ENCODE data around the gene GPR89B. TPM values are rescaled to one million over a fixed set of nuclear protein-coding genes. Genes with fewer than 3 reads are reported as not detected.
"Not testable (repeated sequence)": the region's sequence is repeated elsewhere in the genome, so short reads cannot be mapped to it uniquely, and the experiment has no call there.

Gene GPR89B
- total RNA-seq, 1 experiment from 2014 or later: 39.3 TPM

DNA sequence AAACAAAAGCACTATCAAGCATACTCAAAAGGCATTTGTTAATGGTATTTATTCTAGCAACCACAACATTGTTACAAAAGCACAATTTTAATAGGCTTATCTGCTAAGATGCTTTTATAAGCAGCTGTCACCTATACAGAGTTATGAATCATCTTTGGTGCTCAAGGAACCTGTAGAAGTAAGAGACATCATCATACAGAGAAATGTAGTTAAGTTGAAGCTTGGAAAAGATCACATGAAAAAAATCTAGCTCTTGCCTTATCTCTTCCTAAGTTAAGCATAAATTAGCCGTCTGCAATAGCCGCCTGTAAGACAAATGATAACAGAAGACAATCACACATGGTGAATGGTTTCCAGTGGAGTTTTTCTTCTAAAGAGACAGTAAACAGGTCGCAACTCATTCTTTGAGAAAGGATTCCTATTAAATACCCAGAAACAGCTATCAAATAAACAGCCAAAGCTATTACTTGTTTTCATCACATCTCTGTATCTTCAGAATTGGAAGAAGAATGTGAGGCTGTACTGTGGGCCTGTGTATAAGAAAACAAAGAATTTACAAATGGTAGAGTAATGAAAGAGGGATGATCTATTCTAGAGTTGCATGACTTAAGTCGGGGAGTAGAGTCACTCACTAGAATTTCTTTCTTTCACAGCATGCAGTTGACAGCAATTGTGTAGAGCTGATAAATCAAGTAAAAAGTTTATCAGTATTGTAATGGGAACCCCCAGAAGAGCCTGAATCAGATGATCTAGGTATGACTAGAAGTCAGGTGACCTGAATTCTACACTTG lies 65.8 kb downstream of the GPR89B start:
- H4K20me1 ChIP-seq (ENCODE audit: insufficient read depth, low read depth, low read length); H3K4me3 ChIP-seq (ENCODE audit: low read length); H3K4me2 ChIP-seq (ENCODE audit: low read depth, low read length, poor library complexity, severe bottlenecking); H3K27ac ChIP-seq (ENCODE audit: low read length); H3K9me3 ChIP-seq (ENCODE audit: low read length); H3K9ac ChIP-seq (ENCODE audit: low read length); H3K9me2 ChIP-seq (replicated peaks; ENCODE audit: insufficient read depth, low read length); H3K27me3 ChIP-seq (ENCODE audit: low read length); H3K4me1 ChIP-seq (ENCODE audit: low read length); H3K36me3 ChIP-seq (ENCODE audit: insufficient read depth, low read length); H3K79me2 ChIP-seq (ENCODE audit: low read length); DNase-seq; H2AFZ ChIP-seq (ENCODE audit: low read length): not testable (repeated sequence)

DNA sequence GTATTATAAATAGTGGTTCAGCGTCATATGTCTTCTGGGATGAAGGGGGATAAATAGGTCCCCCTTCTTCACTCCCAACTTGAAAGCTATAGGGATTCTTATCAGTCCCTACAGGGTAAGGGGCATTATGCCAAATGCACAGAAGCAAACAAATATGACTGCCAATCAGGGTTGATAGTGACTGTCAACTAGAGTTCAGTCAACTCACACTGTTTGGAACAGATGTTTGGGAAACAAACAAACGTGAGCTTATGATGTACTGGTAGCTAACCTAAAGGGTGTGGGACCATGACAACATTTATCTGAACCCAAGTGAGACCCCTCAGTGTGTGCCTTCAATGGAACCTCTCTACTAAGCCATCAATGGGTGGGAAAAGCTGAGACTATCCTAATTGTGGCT lies 67.9 kb downstream of the GPR89B start:
- H4K20me1 ChIP-seq (ENCODE audit: insufficient read depth, low read depth, low read length); H3K4me1 ChIP-seq (ENCODE audit: low read length); H3K9me3 ChIP-seq (ENCODE audit: low read length); H2AFZ ChIP-seq (ENCODE audit: low read length); H3K4me3 ChIP-seq (ENCODE audit: low read length); H3K27ac ChIP-seq (ENCODE audit: low read length); H3K36me3 ChIP-seq (ENCODE audit: insufficient read depth, low read length); H3K4me2 ChIP-seq (ENCODE audit: low read depth, low read length, poor library complexity, severe bottlenecking); DNase-seq; H3K27me3 ChIP-seq (ENCODE audit: low read length); H3K9ac ChIP-seq (ENCODE audit: low read length); H3K79me2 ChIP-seq (ENCODE audit: low read length); H3K9me2 ChIP-seq (replicated peaks; ENCODE audit: insufficient read depth, low read length): not testable (repeated sequence)

DNA sequence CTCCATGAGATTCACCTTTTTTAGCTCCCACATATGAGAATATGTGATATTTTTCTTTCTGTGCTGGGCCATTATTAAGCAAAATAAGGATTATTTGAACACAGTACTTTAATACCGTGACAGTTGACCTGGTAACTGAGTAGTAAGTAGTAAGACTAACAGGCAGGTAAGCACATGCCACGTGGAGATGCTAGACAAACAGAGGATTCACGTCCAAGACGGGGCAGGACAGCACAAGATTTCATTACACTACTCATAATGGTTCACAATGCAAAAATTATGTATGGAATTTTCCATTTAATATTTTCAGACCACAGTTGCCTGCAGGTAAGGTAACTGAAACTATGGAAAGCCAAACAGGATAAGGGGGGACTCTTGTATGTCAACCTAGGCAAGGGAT lies 79.5 kb downstream of the GPR89B start:
- not testable (repeated sequence) for H3K9me3 ChIP-seq (ENCODE audit: low read length); H3K4me2 ChIP-seq (ENCODE audit: low read depth, low read length, poor library complexity, severe bottlenecking); DNase-seq; H3K27me3 ChIP-seq (ENCODE audit: low read length); H3K27ac ChIP-seq (ENCODE audit: low read length); H3K9ac ChIP-seq (ENCODE audit: low read length); H2AFZ ChIP-seq (ENCODE audit: low read length); H3K4me1 ChIP-seq (ENCODE audit: low read length); H3K79me2 ChIP-seq (ENCODE audit: low read length); H3K36me3 ChIP-seq (ENCODE audit: insufficient read depth, low read length); H4K20me1 ChIP-seq (ENCODE audit: insufficient read depth, low read depth, low read length); H3K4me3 ChIP-seq (ENCODE audit: low read length); H3K9me2 ChIP-seq (replicated peaks; ENCODE audit: insufficient read depth, low read length)

DNA sequence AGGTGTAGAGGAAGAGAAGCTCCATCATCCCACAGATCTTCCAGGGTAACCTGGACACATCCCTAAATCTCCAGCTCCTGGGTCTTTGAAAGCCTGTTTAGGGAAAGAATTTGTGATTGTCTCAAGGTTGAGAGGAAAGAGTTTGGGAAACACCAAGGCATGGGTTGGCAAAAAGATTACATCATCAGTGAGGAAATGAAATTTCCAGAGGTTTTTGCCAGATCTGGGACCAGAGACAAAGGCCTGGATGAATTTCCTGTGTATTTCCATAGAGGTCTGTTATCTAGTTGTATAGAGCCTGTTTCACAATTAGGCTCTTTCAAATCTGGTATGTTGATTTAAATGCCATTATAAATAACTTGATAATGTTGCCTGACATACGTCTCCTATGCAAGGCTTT lies 82.3 kb downstream of the GPR89B start:
- H4K20me1 ChIP-seq (ENCODE audit: insufficient read depth, low read depth, low read length): no peaks in the 10 kb centered on the region
- H2AFZ ChIP-seq (ENCODE audit: low read length): no peak overlapping the region
- H3K27me3 ChIP-seq (ENCODE audit: low read length): no peaks in the 10 kb centered on the region
- H3K9me2 ChIP-seq (replicated peaks; ENCODE audit: insufficient read depth, low read length): no peaks in the 10 kb centered on the region
- H3K4me3 ChIP-seq (ENCODE audit: low read length): no peak overlapping the region
- H3K9ac ChIP-seq (ENCODE audit: low read length): no peak overlapping the region
- H3K9me3 ChIP-seq (ENCODE audit: low read length): no peaks in the 10 kb centered on the region
- H3K36me3 ChIP-seq (ENCODE audit: insufficient read depth, low read length): no peaks in the 10 kb centered on the region
- no peaks in the 10 kb centered on the region for H3K79me2 ChIP-seq (ENCODE audit: low read length)
- no peaks in the 10 kb centered on the region for H3K4me1 ChIP-seq (ENCODE audit: low read length)
- H3K27ac ChIP-seq (ENCODE audit: low read length): no peak overlapping the region
- no peak for DNase-seq
- no peak overlapping the region for H3K4me2 ChIP-seq (ENCODE audit: low read depth, low read length, poor library complexity, severe bottlenecking)

DNA sequence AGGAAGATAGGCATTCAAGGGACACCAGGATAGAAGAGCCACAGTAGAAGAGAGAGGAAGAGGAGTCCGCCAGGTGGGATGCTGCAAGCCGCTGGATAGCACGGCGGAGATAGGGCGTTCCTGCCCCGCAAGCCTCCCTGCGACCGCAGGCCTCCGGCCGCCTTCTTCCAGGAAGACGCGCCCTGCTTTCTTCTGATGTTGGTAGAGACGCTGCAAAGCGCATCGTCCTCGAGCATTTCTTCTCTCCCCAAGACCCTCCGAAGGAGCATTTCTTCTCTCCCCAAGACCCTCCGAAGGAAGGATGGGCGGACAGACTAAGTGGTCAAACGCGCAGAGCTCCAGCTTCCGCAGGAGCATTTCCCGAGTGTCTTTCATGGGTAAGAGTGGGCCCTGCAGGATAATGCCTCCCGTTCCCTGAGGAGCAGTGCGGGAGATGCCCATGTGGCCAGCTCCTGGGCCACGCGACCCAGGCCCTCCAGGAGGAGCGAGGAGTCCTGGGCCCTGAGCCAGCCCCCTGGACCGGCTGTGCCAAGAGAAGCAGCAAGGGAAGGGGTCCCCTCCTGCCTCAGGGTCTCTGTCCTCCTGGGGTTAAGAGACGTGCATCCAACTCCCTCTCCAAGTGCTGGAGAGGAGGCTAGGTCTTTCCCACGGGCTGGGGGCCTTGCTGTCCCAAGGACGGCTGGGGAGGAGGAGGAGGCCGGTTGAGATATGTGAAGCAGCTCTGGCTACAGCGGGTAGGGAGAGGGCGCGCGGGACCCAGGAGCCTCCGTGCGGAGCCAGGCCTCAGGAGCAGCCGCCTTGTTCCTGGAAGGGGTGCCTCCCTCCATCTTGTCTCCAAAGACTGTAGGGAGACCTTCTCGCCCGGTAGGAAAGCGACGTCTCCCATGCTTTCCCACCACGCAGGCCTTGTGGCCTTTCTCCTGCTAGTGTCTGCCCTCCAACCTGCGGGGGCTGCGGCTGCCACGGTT lies 85.2 kb downstream of the GPR89B start:
- H3K9me2 ChIP-seq (replicated peaks; ENCODE audit: insufficient read depth, low read length); H3K9ac ChIP-seq (ENCODE audit: low read length); H3K4me1 ChIP-seq (ENCODE audit: low read length); H3K27ac ChIP-seq (ENCODE audit: low read length); H3K27me3 ChIP-seq (ENCODE audit: low read length); H4K20me1 ChIP-seq (ENCODE audit: insufficient read depth, low read depth, low read length); DNase-seq; H3K36me3 ChIP-seq (ENCODE audit: insufficient read depth, low read length); H3K4me3 ChIP-seq (ENCODE audit: low read length); H3K79me2 ChIP-seq (ENCODE audit: low read length); H2AFZ ChIP-seq (ENCODE audit: low read length); H3K4me2 ChIP-seq (ENCODE audit: low read depth, low read length, poor library complexity, severe bottlenecking); H3K9me3 ChIP-seq (ENCODE audit: low read length): not testable (repeated sequence)

DNA sequence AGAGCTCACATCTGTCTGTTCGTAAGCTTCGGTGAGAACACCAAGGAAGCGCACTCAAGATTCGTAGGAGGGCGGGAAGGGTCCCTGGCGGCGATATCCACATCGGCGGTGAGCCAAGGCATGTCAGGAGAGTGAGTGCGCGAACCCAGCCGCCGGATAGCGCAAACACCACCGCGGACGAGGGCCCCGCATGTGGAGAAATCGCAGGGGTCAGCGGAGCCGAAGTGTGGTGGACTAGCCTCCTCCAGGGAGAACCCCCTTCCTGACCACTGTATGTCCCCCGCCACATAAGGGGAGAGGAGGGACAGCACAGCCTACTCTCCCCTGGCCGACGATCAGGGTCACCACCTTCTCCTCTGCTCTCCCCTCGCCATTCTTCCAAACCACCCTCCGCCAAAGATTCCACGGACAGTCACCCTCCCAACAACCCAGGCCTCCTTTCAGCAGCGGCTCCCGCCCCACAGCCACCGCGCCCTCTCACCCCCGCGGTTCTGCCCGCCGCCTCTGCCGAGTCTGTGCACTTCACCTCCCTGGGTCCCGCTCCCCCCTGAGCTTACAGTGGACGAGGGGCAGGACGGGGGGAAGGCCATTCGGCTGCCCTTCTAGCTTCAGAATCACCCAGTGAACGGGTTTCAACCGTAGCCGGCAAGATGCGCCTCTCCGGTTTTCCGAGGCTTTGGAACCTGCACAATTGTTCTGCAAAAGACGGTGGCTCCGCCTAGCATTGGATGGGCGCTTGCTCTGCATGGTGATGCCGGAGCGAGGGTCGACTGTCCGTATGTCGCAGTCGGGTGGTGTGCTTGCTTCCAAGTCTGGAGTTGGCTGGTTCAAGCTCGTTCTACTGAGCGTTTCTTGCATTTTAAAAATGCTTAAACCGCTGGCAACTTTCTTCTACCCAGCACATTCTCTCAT lies 86.3 kb downstream of the GPR89B start:
- DNase-seq; H3K4me2 ChIP-seq (ENCODE audit: low read depth, low read length, poor library complexity, severe bottlenecking): not testable (repeated sequence)

DNA sequence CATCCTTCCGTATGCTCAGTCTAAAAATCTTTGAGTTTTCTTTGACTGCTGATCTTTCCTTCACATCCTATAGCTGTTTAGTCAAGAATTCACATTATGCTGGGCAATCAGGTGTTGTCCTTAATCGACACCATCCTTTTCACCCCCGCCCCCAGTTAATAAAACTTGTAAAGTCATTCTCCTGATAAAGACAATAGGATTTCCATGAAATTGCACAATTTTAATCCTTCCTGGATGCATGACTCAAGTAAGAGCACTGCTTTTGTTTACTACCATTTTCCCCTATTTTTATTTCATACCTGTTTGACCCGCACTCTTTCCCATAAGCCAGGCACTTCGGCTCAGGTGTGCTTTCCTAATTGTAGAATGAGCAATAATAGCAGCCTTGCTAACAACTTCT lies 96.7 kb downstream of the GPR89B start:
- not testable (repeated sequence) for H3K4me1 ChIP-seq (ENCODE audit: low read length); H4K20me1 ChIP-seq (ENCODE audit: insufficient read depth, low read depth, low read length); H3K36me3 ChIP-seq (ENCODE audit: insufficient read depth, low read length); H3K27ac ChIP-seq (ENCODE audit: low read length); H2AFZ ChIP-seq (ENCODE audit: low read length); DNase-seq; H3K9ac ChIP-seq (ENCODE audit: low read length); H3K9me3 ChIP-seq (ENCODE audit: low read length); H3K79me2 ChIP-seq (ENCODE audit: low read length); H3K4me3 ChIP-seq (ENCODE audit: low read length); H3K27me3 ChIP-seq (ENCODE audit: low read length); H3K9me2 ChIP-seq (replicated peaks; ENCODE audit: insufficient read depth, low read length); H3K4me2 ChIP-seq (ENCODE audit: low read depth, low read length, poor library complexity, severe bottlenecking)

More for the DNA sequence above, 86.3 kb downstream of the GPR89B start:
- not testable (repeated sequence) for H3K27ac ChIP-seq (ENCODE audit: low read length); H2AFZ ChIP-seq (ENCODE audit: low read length); H3K27me3 ChIP-seq (ENCODE audit: low read length); H3K4me3 ChIP-seq (ENCODE audit: low read length); H3K9me3 ChIP-seq (ENCODE audit: low read length); H4K20me1 ChIP-seq (ENCODE audit: insufficient read depth, low read depth, low read length); H3K36me3 ChIP-seq (ENCODE audit: insufficient read depth, low read length); H3K79me2 ChIP-seq (ENCODE audit: low read length); H3K9ac ChIP-seq (ENCODE audit: low read length); H3K9me2 ChIP-seq (replicated peaks; ENCODE audit: insufficient read depth, low read length); H3K4me1 ChIP-seq (ENCODE audit: low read length)

DNA sequence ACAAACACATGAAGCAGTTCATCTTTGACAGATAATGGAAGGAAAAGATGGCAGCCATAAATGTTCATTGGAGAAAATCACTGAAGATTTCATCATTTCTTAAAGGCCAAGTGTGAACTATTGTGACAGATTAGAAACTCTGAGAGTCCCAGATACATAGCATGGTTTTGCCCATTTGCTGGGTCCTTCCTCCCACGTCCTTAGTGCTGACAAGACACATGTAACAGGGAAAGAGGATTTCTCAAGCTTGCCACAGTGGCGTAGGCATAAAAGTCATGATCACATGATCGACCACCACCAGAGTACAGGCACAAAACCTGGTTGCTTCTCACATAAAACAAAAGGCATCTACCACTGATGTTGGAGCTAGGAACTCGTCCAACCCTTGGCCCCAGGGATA lies 98.8 kb downstream of the GPR89B start:
- H3K36me3 ChIP-seq (ENCODE audit: insufficient read depth, low read length); H3K27ac ChIP-seq (ENCODE audit: low read length); H3K9me3 ChIP-seq (ENCODE audit: low read length); H3K9me2 ChIP-seq (replicated peaks; ENCODE audit: insufficient read depth, low read length); H3K27me3 ChIP-seq (ENCODE audit: low read length); H3K4me3 ChIP-seq (ENCODE audit: low read length); H3K4me2 ChIP-seq (ENCODE audit: low read depth, low read length, poor library complexity, severe bottlenecking); H4K20me1 ChIP-seq (ENCODE audit: insufficient read depth, low read depth, low read length); DNase-seq; H3K79me2 ChIP-seq (ENCODE audit: low read length); H2AFZ ChIP-seq (ENCODE audit: low read length); H3K4me1 ChIP-seq (ENCODE audit: low read length); H3K9ac ChIP-seq (ENCODE audit: low read length): not testable (repeated sequence)
